Activated naive CD8-positive, alpha-beta T cell treated with anti-CD3 and anti-CD28 coated beads, Interleukin-2, amount 10 ng/mL, durations not matched to agents 7 days and 5 days (primary cell): ENCODE data around the gene CD101. TPM values are rescaled to one million over a fixed set of nuclear protein-coding genes. Genes with fewer than 3 reads are reported as not detected.
A peak's percentile ranks its signal among the peaks of the same experiment; 100 is the strongest.

ENCODE experiments used
- ATAC-seq: fragments of 150-1000 bp; cut with Tn5 transposase; one replicate; pipeline ENCODE4 v1.10.0; 2021; ENCODE audit warnings: low read depth, moderate library complexity
- POLR2A ChIA-PET: fragments of 350-600 bp; sonication (Branson Sonifier 250); formaldehyde crosslinking; loops from one replicate; lab custom pipeline; 2021; ENCODE audit warnings: antibody characterized with exemption; lab: Charles Lee
- DNase-seq: peaks from one replicate; pipeline ENCODE4 v3.0.0; 2021
- H3K27ac Mint-ChIP-seq: one replicate; pipeline ENCODE4 v1.8.0; 2022; ENCODE audit warnings: mild to moderate bottlenecking, mixed read lengths
- H3K27me3 Mint-ChIP-seq: one replicate; pipeline ENCODE4 v1.8.0; 2022; ENCODE audit warnings: mild to moderate bottlenecking, moderate library complexity, mixed read lengths
- H3K36me3 Mint-ChIP-seq: one replicate; pipeline ENCODE4 v1.8.0; 2021; ENCODE audit warnings: mild to moderate bottlenecking, mixed read lengths
- H3K4me1 Mint-ChIP-seq: one replicate; pipeline ENCODE4 v1.8.0; 2021; ENCODE audit warnings: mixed read lengths
- H3K4me3 Mint-ChIP-seq: one replicate; pipeline ENCODE4 v1.8.0; 2022; ENCODE audit warnings: mild to moderate bottlenecking, moderate library complexity, mixed read lengths
- H3K9me3 Mint-ChIP-seq: one replicate; pipeline ENCODE4 v1.8.0; 2021; ENCODE audit warnings: mixed read lengths
- total RNA-seq, 2 experiments: library from RNA; stranded (reverse); gene quantifications; one replicate each; pipeline ENCODE4 v1.2.3, GENCODE V29; 2021

The CD101 gene
- total RNA-seq, 2 experiments from 2014 or later: 0.08 TPM; not detected in 1

DNA sequence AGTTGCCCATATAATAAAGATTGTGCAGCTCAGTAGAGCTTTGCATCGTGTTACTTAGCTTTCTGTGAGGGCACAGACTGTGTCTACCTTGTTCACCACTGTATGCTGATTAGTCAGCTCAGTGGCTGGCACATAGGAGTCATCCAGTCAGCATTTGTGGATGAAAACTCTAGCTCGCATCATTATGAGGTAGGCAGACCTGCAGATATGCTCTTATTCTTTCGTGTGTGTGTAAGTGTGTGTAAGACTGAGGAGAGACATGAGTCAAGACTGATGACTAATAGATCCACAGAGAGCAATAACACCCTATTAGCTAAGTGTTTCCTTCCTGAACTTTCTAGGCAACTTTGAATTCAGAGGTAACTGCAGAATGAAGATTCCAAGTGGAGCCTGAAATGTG, 75.7 kb downstream of the CD101 start:
- no peaks in the 10 kb centered on the region for H3K9me3 Mint-ChIP-seq
- H3K27ac Mint-ChIP-seq: no peak overlapping the region
- POLR2A ChIA-PET: no interaction called here
- H3K36me3 Mint-ChIP-seq: peaks cover 44% of the 10 kb centered on the region
- DNase-seq (no peak), ATAC-seq (peak; percentile 60)
- no peaks in the 10 kb centered on the region for H3K27me3 Mint-ChIP-seq
- peaks cover 9% of the 10 kb centered on the region for H3K4me1 Mint-ChIP-seq
- no peak overlapping the region for H3K4me3 Mint-ChIP-seq

DNA sequence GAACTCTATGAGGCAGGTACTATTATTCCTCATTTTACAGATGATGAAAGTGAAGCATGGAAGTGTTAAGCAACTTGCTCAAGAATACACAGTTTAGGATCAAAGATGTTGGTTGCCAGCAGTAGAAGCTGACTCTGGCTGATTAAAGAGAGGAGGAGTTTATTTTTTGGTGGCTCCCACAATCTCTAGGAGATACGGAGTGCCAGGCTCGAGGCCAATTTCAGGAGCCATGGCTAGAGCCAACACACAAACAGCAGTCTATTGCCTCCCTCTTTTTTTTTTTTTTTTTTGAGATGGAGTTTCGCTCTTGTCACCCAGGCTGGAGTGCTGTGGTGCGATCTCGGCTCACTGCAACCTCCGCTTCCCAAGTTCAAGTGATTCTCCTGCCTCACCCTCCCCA, 78.2 kb downstream of the CD101 start:
- ATAC-seq: no peak
- Mint-ChIP-seq H3K27me3 (no peaks in the 10 kb centered on the region), H3K27ac (no peak overlapping the region), H3K9me3 (no peaks in the 10 kb centered on the region), H3K4me1 (peaks cover 6% of the 10 kb centered on the region), H3K36me3 (peaks cover 47% of the 10 kb centered on the region), H3K4me3 (no peak overlapping the region)
- DNase-seq: no peak
- POLR2A ChIA-PET: interaction anchor here (0.7 kb wide), 1 partner anchor 1562 kb away, joined by 6 read pairs; no protein-coding TSS in a partner anchor

DNA sequence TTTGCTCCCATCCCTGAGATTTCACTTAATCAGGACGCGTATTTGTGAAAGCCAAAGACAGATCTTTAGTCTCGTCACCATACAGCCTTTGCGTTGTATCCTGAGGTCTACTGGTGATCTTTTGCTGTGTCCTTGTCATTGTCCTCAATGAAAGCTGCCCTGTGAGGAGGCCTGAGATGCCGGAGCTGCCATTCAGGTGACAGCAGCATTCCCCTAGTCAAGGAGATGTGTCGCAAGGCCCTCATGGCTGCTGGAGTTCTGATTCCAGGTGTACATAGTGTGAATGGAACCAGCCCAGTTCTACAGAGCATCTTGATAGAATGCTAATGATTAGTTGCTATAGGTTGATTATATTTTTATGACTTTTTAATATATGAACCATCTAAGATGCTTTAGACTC, 82.7 kb downstream of the CD101 start:
- no peaks in the 10 kb centered on the region for H3K4me1 Mint-ChIP-seq
- DNase-seq (no peak), ATAC-seq (no peak)
- no peaks in the 10 kb centered on the region for H3K9me3 Mint-ChIP-seq
- H3K36me3 Mint-ChIP-seq: peaks cover 35% of the 10 kb centered on the region
- H3K27me3 Mint-ChIP-seq: no peaks in the 10 kb centered on the region
- POLR2A ChIA-PET: no interaction called here
- no peak overlapping the region for H3K27ac Mint-ChIP-seq
- H3K4me3 Mint-ChIP-seq: no peak overlapping the region

Other genes starting within 250 kb of the CD101 start
- 100 to 1,000 TPM; 227 to 229 TPM for gene CD2, start 247.3 kb upstream of the CD101 start, total RNA-seq
- under 1 TPM; 0.19 to 0.28 TPM for gene PTGFRN, start 91.8 kb upstream of the CD101 start, total RNA-seq
- 10 to 100 TPM; 79.4 to 82.9 TPM for gene TTF2, start 58.6 kb downstream of the CD101 start, total RNA-seq
- under 1 TPM; 0.31 to 0.50 TPM for gene TRIM45, start 120.0 kb downstream of the CD101 start, total RNA-seq
- not detected for gene VTCN1, start 209.2 kb downstream of the CD101 start, total RNA-seq